GM23338 (cell line): Measurements from ENCODE around the gene DPYD. TPM values are rescaled to one million over a fixed set of nuclear protein-coding genes. Genes with fewer than 3 reads are reported as not detected.

Source experiments
- ATAC-seq: fragments of 200-7000 bp; cut with Tn5 transposase; 3 replicates; pipeline ENCODE4 v1.9.1; 2020
- DNase-seq: peaks from one replicate; pipeline ENCODE4 v3.0.0-alpha.2; 2015; ENCODE audit warnings: low spot score
- H2AFZ ChIP-seq: fragments of 200-600 bp; sonication (generic); 2 replicates; pipeline ENCODE4 v1.8.0; 2016; ENCODE audit warnings: antibody characterized with exemption, mild to moderate bottlenecking, moderate library complexity
- H3F3A ChIP-seq: fragments of 200-600 bp; sonication (generic); replicated peaks from 2 replicates; pipeline ENCODE4 v1.8.0; 2017; ENCODE audit warnings: antibody characterized with exemption, mixed run types, low read depth
- H3K27ac ChIP-seq: fragments of 200-600 bp; sonication (generic); 2 replicates; pipeline ENCODE4 v1.6.1; 2016; ENCODE audit warnings: low read depth
- H3K27me3 ChIP-seq: fragments of 200-600 bp; sonication (generic); 2 replicates; pipeline ENCODE4 v1.8.0; 2016; ENCODE audit warnings: mild to moderate bottlenecking, mixed run types, moderate library complexity; ENCODE audit not compliant: insufficient read depth
- H3K36me3 ChIP-seq: fragments of 200-600 bp; sonication (generic); 2 replicates; pipeline ENCODE4 v1.8.0; 2016; ENCODE audit warnings: mild to moderate bottlenecking; ENCODE audit not compliant: insufficient read depth
- H3K4me1 ChIP-seq: fragments of 200-600 bp; sonication (generic); 2 replicates; pipeline ENCODE4 v1.8.0; 2016; ENCODE audit warnings: mild to moderate bottlenecking, moderate library complexity; ENCODE audit not compliant: insufficient read depth
- H3K4me2 ChIP-seq: fragments of 200-600 bp; sonication (generic); 2 replicates; pipeline ENCODE4 v1.7.1; 2017; ENCODE audit warnings: mixed run types
- H3K4me3 ChIP-seq: fragments of 200-600 bp; sonication (generic); 2 replicates; pipeline ENCODE4 v1.6.1; 2016; ENCODE audit warnings: mixed run types
- H3K79me2 ChIP-seq: fragments of 200-600 bp; sonication (generic); replicated peaks from 2 replicates; pipeline ENCODE4 v1.8.0; 2017; ENCODE audit warnings: mild to moderate bottlenecking; ENCODE audit not compliant: insufficient read depth
- H3K9me2 ChIP-seq: fragments of 200-600 bp; sonication (generic); 2 replicates; pipeline ENCODE4 v1.8.0; 2017; ENCODE audit not compliant: insufficient read depth
- H4K20me1 ChIP-seq: fragments of 200-600 bp; sonication (generic); replicated peaks from 2 replicates; pipeline ENCODE4 v1.8.0; 2017; ENCODE audit warnings: mild to moderate bottlenecking; ENCODE audit not compliant: insufficient read depth
- H3K27ac Mint-ChIP-seq: 2 replicates; pipeline ENCODE4 v1.8.0; 2020; ENCODE audit warnings: inconsistent platforms, mild to moderate bottlenecking, moderate library complexity, mixed read lengths
- H3K27me3 Mint-ChIP-seq: 3 replicates; pipeline ENCODE4 v1.8.0; 2022; ENCODE audit warnings: low read depth, mild to moderate bottlenecking, moderate library complexity, mixed read lengths, inconsistent platforms; ENCODE audit not compliant: insufficient read depth, poor library complexity
- H3K36me3 Mint-ChIP-seq: 3 replicates; pipeline ENCODE4 v1.8.0; 2021; ENCODE audit warnings: low read depth, mild to moderate bottlenecking, inconsistent platforms, moderate library complexity, mixed read lengths
- H3K4me1 Mint-ChIP-seq: 3 replicates; pipeline ENCODE4 v1.8.0; 2020; ENCODE audit warnings: mild to moderate bottlenecking, inconsistent platforms, mixed read lengths
- H3K4me3 Mint-ChIP-seq: 3 replicates; pipeline ENCODE4 v1.8.0; 2021; ENCODE audit warnings: moderate library complexity, mild to moderate bottlenecking, inconsistent platforms, mixed read lengths
- H3K9me3 Mint-ChIP-seq: 3 replicates; pipeline ENCODE4 v1.8.0; 2020; ENCODE audit warnings: moderate library complexity, mild to moderate bottlenecking, inconsistent platforms, mixed read lengths
- CREB1 ChIP-seq: fragments of 250-450 bp; sonication (Bioruptor Pico); IDR thresholded peaks from 2 replicates; pipeline ENCODE4 v1.5.0; 2020; ENCODE audit warnings: low read depth, mild to moderate bottlenecking, moderate library complexity
- EZH2 ChIP-seq: fragments of 200-600 bp; sonication (generic); IDR thresholded peaks from one replicate; pipeline ENCODE4 v1.8.0; 2017; ENCODE audit warnings: antibody characterized with exemption, mild to moderate bottlenecking, low read depth; ENCODE audit not compliant: unreplicated experiment
- EZH2phosphoT487 ChIP-seq: fragments of 200-600 bp; sonication (generic); IDR thresholded peaks from one replicate; pipeline ENCODE4 v1.8.1; 2018; ENCODE audit warnings: antibody characterized with exemption; ENCODE audit not compliant: unreplicated experiment
- NANOG ChIP-seq: IDR thresholded peaks from 2 replicates; pipeline ENCODE4 v1.6.1; 2016; ENCODE audit warnings: antibody characterized with exemption, borderline replicate concordance
- POLR2AphosphoS5 ChIP-seq: IDR thresholded peaks from 2 replicates; pipeline ENCODE4 v1.6.1; 2016; ENCODE audit warnings: antibody characterized with exemption, low read depth
- ZNF114 ChIP-seq: fragments of 250-450 bp; sonication (Bioruptor Pico); IDR thresholded peaks from 2 replicates; pipeline ENCODE4 v1.5.0; 2020; ENCODE audit warnings: mild to moderate bottlenecking, moderate library complexity
- ZNF331 ChIP-seq: fragments of 250-450 bp; sonication (Bioruptor Pico); IDR thresholded peaks from 2 replicates; pipeline ENCODE4 v1.5.0; 2020; ENCODE audit warnings: low read depth, mild to moderate bottlenecking, moderate library complexity
- polyA plus RNA-seq: library from polyadenylated mRNA; unstranded; fragments of >200 nt; fragmentation: Nextera tagmentation; extraction: Ambion mirVana; gene quantifications from 2 replicates; pipeline ENCODE4 v1.2.1, GENCODE V29; 2016
- total RNA-seq: library from RNA; depleted of rRNA; stranded (reverse); fragments of >200 nt; shearing (Covaris generic); gene quantifications from 2 replicates; pipeline ENCODE4 v1.2.3, GENCODE V29; 2014
- TF ChIP-seq, protein P1 (sequence below), 2 experiments: fragments of 200-600 bp in 1 of 2; sonication (generic) in 1 of 2; conservative IDR thresholded peaks; 2 replicates each; pipeline versions ENCODE4 v1.5.1 to v1.6.1; 2016 to 2017; ENCODE audit warnings: antibody characterized with exemption in 2 of 2, low read depth in 2 of 2, mild to moderate bottlenecking in 2 of 2, moderate library complexity in 1 of 2
- TF ChIP-seq, protein P2 (sequence below): fragments of 250-450 bp; sonication (Bioruptor Pico); IDR thresholded peaks from 2 replicates; pipeline ENCODE4 v1.5.0; 2020; ENCODE audit warnings: mild to moderate bottlenecking, moderate library complexity
- TF ChIP-seq, protein P3 (sequence below): IDR thresholded peaks from one replicate; pipeline ENCODE4 v1.6.1; 2018; ENCODE audit warnings: antibody characterized with exemption; ENCODE audit not compliant: unreplicated experiment
- TF ChIP-seq, protein P4 (sequence below): IDR thresholded peaks from 2 replicates; pipeline ENCODE4 v1.6.1; 2016; ENCODE audit warnings: antibody characterized with exemption

The DPYD gene
- total and polyA plus RNA-seq, 2 experiments from 2014 or later = 0.50 to 1.6 TPM

DNA sequence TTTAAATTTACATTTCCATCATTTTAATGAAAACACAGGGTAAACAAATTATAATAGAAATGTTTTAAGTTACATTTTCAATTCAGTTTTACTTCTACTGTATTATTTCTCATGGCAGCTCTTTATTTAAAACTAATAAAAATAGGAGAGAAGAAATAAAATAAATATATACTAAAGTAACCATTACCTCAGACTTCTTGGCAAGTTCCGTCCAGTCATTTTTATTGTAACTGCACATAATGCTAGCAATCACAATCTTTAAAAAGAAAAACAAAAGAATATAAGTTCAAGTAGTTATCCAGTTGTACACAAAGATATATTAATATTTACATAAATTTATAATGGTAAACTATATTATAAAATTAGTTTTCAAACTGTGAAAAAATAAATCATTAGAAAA lies 538.6 kb downstream of the DPYD start:
- H3K27ac ChIP-seq = no peak overlapping the region
- H3K36me3 ChIP-seq = no peaks in the 10 kb centered on the region
- peaks cover 9% of the 10 kb centered on the region; the same call in 1 of the 2 replicates for H3K4me1 ChIP-seq
- DNase-seq = no peak
- H2AFZ ChIP-seq = no peak overlapping the region
- H3F3A ChIP-seq = no peaks in the 10 kb centered on the region
- H3K27ac Mint-ChIP-seq = no peak overlapping the region
- no peaks in the 10 kb centered on the region for H3K27me3 ChIP-seq
- H3K9me2 ChIP-seq = peaks cover 4% of the 10 kb centered on the region
- no peak for ATAC-seq
- no peaks in the 10 kb centered on the region for H4K20me1 ChIP-seq
- H3K4me2 ChIP-seq = no peak overlapping the region
- TF ChIP-seq EZH2 = no peak
- TF ChIP-seq, protein P1, sequence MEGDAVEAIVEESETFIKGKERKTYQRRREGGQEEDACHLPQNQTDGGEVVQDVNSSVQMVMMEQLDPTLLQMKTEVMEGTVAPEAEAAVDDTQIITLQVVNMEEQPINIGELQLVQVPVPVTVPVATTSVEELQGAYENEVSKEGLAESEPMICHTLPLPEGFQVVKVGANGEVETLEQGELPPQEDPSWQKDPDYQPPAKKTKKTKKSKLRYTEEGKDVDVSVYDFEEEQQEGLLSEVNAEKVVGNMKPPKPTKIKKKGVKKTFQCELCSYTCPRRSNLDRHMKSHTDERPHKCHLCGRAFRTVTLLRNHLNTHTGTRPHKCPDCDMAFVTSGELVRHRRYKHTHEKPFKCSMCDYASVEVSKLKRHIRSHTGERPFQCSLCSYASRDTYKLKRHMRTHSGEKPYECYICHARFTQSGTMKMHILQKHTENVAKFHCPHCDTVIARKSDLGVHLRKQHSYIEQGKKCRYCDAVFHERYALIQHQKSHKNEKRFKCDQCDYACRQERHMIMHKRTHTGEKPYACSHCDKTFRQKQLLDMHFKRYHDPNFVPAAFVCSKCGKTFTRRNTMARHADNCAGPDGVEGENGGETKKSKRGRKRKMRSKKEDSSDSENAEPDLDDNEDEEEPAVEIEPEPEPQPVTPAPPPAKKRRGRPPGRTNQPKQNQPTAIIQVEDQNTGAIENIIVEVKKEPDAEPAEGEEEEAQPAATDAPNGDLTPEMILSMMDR (conservative IDR thresholded peaks at IDR 0.05; ENCODE audit: low read depth in 2 of 2) = no peak
- no peak for TF ChIP-seq CREB1
- TF ChIP-seq, protein P2, sequence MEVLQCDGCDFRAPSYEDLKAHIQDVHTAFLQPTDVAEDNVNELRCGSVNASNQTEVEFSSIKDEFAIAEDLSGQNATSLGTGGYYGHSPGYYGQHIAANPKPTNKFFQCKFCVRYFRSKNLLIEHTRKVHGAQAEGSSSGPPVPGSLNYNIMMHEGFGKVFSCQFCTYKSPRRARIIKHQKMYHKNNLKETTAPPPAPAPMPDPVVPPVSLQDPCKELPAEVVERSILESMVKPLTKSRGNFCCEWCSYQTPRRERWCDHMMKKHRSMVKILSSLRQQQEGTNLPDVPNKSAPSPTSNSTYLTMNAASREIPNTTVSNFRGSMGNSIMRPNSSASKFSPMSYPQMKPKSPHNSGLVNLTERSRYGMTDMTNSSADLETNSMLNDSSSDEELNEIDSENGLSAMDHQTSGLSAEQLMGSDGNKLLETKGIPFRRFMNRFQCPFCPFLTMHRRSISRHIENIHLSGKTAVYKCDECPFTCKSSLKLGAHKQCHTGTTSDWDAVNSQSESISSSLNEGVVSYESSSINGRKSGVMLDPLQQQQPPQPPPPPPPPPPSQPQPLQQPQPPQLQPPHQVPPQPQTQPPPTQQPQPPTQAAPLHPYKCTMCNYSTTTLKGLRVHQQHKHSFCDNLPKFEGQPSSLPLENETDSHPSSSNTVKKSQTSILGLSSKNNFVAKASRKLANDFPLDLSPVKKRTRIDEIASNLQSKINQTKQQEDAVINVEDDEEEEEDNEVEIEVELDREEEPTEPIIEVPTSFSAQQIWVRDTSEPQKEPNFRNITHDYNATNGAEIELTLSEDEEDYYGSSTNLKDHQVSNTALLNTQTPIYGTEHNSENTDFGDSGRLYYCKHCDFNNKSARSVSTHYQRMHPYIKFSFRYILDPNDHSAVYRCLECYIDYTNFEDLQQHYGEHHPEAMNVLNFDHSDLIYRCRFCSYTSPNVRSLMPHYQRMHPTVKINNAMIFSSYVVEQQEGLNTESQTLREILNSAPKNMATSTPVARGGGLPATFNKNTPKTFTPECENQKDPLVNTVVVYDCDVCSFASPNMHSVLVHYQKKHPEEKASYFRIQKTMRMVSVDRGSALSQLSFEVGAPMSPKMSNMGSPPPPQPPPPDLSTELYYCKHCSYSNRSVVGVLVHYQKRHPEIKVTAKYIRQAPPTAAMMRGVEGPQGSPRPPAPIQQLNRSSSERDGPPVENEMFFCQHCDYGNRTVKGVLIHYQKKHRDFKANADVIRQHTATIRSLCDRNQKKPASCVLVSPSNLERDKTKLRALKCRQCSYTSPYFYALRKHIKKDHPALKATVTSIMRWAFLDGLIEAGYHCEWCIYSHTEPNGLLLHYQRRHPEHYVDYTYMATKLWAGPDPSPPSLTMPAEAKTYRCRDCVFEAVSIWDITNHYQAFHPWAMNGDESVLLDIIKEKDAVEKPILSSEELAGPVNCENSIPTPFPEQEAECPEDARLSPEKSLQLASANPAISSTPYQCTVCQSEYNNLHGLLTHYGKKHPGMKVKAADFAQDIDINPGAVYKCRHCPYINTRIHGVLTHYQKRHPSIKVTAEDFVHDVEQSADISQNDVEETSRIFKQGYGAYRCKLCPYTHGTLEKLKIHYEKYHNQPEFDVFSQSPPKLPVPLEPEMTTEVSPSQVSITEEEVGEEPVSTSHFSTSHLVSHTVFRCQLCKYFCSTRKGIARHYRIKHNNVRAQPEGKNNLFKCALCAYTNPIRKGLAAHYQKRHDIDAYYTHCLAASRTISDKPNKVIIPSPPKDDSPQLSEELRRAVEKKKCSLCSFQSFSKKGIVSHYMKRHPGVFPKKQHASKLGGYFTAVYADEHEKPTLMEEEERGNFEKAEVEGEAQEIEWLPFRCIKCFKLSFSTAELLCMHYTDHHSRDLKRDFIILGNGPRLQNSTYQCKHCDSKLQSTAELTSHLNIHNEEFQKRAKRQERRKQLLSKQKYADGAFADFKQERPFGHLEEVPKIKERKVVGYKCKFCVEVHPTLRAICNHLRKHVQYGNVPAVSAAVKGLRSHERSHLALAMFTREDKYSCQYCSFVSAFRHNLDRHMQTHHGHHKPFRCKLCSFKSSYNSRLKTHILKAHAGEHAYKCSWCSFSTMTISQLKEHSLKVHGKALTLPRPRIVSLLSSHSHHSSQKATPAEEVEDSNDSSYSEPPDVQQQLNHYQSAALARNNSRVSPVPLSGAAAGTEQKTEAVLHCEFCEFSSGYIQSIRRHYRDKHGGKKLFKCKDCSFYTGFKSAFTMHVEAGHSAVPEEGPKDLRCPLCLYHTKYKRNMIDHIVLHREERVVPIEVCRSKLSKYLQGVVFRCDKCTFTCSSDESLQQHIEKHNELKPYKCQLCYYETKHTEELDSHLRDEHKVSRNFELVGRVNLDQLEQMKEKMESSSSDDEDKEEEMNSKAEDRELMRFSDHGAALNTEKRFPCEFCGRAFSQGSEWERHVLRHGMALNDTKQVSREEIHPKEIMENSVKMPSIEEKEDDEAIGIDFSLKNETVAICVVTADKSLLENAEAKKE (CRISPR knock-in tag) = no peak
- TF ChIP-seq, protein P3, sequence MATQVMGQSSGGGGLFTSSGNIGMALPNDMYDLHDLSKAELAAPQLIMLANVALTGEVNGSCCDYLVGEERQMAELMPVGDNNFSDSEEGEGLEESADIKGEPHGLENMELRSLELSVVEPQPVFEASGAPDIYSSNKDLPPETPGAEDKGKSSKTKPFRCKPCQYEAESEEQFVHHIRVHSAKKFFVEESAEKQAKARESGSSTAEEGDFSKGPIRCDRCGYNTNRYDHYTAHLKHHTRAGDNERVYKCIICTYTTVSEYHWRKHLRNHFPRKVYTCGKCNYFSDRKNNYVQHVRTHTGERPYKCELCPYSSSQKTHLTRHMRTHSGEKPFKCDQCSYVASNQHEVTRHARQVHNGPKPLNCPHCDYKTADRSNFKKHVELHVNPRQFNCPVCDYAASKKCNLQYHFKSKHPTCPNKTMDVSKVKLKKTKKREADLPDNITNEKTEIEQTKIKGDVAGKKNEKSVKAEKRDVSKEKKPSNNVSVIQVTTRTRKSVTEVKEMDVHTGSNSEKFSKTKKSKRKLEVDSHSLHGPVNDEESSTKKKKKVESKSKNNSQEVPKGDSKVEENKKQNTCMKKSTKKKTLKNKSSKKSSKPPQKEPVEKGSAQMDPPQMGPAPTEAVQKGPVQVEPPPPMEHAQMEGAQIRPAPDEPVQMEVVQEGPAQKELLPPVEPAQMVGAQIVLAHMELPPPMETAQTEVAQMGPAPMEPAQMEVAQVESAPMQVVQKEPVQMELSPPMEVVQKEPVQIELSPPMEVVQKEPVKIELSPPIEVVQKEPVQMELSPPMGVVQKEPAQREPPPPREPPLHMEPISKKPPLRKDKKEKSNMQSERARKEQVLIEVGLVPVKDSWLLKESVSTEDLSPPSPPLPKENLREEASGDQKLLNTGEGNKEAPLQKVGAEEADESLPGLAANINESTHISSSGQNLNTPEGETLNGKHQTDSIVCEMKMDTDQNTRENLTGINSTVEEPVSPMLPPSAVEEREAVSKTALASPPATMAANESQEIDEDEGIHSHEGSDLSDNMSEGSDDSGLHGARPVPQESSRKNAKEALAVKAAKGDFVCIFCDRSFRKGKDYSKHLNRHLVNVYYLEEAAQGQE = no peak
- TF ChIP-seq ZNF331 = no peak
- no peak for TF ChIP-seq ZNF114 (CRISPR knock-in tag)
- TF ChIP-seq POLR2AphosphoS5 = no peak
- no peak for TF ChIP-seq NANOG
- TF ChIP-seq, protein P4, sequence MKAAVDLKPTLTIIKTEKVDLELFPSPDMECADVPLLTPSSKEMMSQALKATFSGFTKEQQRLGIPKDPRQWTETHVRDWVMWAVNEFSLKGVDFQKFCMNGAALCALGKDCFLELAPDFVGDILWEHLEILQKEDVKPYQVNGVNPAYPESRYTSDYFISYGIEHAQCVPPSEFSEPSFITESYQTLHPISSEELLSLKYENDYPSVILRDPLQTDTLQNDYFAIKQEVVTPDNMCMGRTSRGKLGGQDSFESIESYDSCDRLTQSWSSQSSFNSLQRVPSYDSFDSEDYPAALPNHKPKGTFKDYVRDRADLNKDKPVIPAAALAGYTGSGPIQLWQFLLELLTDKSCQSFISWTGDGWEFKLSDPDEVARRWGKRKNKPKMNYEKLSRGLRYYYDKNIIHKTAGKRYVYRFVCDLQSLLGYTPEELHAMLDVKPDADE = no peak
- TF ChIP-seq EZH2phosphoT487 = no peak
- H3K4me3 ChIP-seq = no peak overlapping the region
- no peaks in the 10 kb centered on the region for H3K36me3 Mint-ChIP-seq
- H3K27me3 Mint-ChIP-seq = no peaks in the 10 kb centered on the region
- H3K9me3 Mint-ChIP-seq = no peaks in the 10 kb centered on the region
- H3K79me2 ChIP-seq = no peaks in the 10 kb centered on the region
- peaks cover 13% of the 10 kb centered on the region for H3K4me1 Mint-ChIP-seq
- H3K4me3 Mint-ChIP-seq = no peak overlapping the region
